ENCODE measurements around the gene MAPK4. TPM values are rescaled to one million over a fixed set of nuclear protein-coding genes. Genes with fewer than 3 reads are reported as not detected.
"Not testable (repeated sequence)": the region's sequence is repeated elsewhere in the genome, so short reads cannot be mapped to it uniquely, and the experiment has no call there.

Gene MAPK4
- total RNA-seq, 1 donor from 2014 or later: not detected

GRCh38 chr18:50706199-50706598, 146.3 kb downstream of the MAPK4 start:
- DNase-seq: no peak
- Mint-ChIP-seq H3K4me3 (no peak overlapping the region), H3K4me1 (no peaks in the 10 kb centered on the region), H3K27me3 (no peaks in the 10 kb centered on the region), H3K27ac (no peak overlapping the region), H3K36me3 (ENCODE audit: low read depth) (no peaks in the 10 kb centered on the region), H3K9me3 (no peaks in the 10 kb centered on the region)
- intact Hi-C loops (cut with micrococcal nuclease): no loop called here

GRCh38 chr18:50706651-50707050, 146.8 kb downstream of the MAPK4 start:
- no peak overlapping the region for H3K4me3 Mint-ChIP-seq
- H3K27me3 Mint-ChIP-seq: no peaks in the 10 kb centered on the region
- H3K27ac Mint-ChIP-seq: no peak overlapping the region
- no peaks in the 10 kb centered on the region for H3K36me3 Mint-ChIP-seq (ENCODE audit: low read depth)
- H3K4me1 Mint-ChIP-seq: no peaks in the 10 kb centered on the region
- DNase-seq: no peak
- intact Hi-C loops (cut with micrococcal nuclease): no loop called here
- no peaks in the 10 kb centered on the region for H3K9me3 Mint-ChIP-seq

- H3K4me1 Mint-ChIP-seq; H3K27me3 Mint-ChIP-seq; DNase-seq; H3K4me3 Mint-ChIP-seq; H3K36me3 Mint-ChIP-seq (ENCODE audit: low read depth); H3K9me3 Mint-ChIP-seq; intact Hi-C loops (cut with micrococcal nuclease); H3K27ac Mint-ChIP-seq: not testable (repeated sequence)
Measured at GRCh38 chr18:50707297-50707696, 147.4 kb downstream of the MAPK4 start.

GRCh38 chr18:50707855-50708469, 148.1 kb downstream of the MAPK4 start:
- Mint-ChIP-seq H3K27ac (no peak overlapping the region), H3K4me1 (no peaks in the 10 kb centered on the region), H3K4me3 (no peak overlapping the region), H3K36me3 (ENCODE audit: low read depth) (no peaks in the 10 kb centered on the region), H3K27me3 (no peaks in the 10 kb centered on the region), H3K9me3 (no peaks in the 10 kb centered on the region)
- no peak for DNase-seq
- intact Hi-C loops (cut with micrococcal nuclease): no loop called here

GRCh38 chr18:50709193-50709592, 149.3 kb downstream of the MAPK4 start:
- H3K9me3 Mint-ChIP-seq: no peaks in the 10 kb centered on the region
- no peaks in the 10 kb centered on the region for H3K27me3 Mint-ChIP-seq
- no peak for DNase-seq
- H3K36me3 Mint-ChIP-seq (ENCODE audit: low read depth): no peaks in the 10 kb centered on the region
- intact Hi-C loops (cut with micrococcal nuclease): no loop called here
- no peaks in the 10 kb centered on the region for H3K4me1 Mint-ChIP-seq
- H3K4me3 Mint-ChIP-seq: no peak overlapping the region
- H3K27ac Mint-ChIP-seq: no peak overlapping the region

- no peaks in the 10 kb centered on the region for H3K4me1 Mint-ChIP-seq
- no peak for DNase-seq
- no peak overlapping the region for H3K4me3 Mint-ChIP-seq
- H3K36me3 Mint-ChIP-seq (ENCODE audit: low read depth): no peaks in the 10 kb centered on the region
- no peaks in the 10 kb centered on the region for H3K27me3 Mint-ChIP-seq
- no peaks in the 10 kb centered on the region for H3K9me3 Mint-ChIP-seq
- intact Hi-C loops (cut with micrococcal nuclease): no loop called here
- no peak overlapping the region for H3K27ac Mint-ChIP-seq
Measured at GRCh38 chr18:50711386-50711785, 151.5 kb downstream of the MAPK4 start.

GRCh38 chr18:50715919-50716318, 156.0 kb downstream of the MAPK4 start:
- Mint-ChIP-seq H3K4me3 (no peak overlapping the region), H3K27ac (no peak overlapping the region), H3K27me3 (no peaks in the 10 kb centered on the region), H3K9me3 (no peaks in the 10 kb centered on the region), H3K4me1 (no peaks in the 10 kb centered on the region), H3K36me3 (ENCODE audit: low read depth) (no peaks in the 10 kb centered on the region)
- DNase-seq: no peak
- intact Hi-C loops (cut with micrococcal nuclease): no loop called here

- intact Hi-C loops (cut with micrococcal nuclease): no loop called here
- Mint-ChIP-seq H3K27me3 (no peaks in the 10 kb centered on the region), H3K27ac (no peak overlapping the region), H3K9me3 (no peaks in the 10 kb centered on the region), H3K4me3 (no peak overlapping the region), H3K36me3 (ENCODE audit: low read depth) (no peaks in the 10 kb centered on the region), H3K4me1 (no peaks in the 10 kb centered on the region)
- no peak for DNase-seq
Measured at GRCh38 chr18:50716902-50717301, 157.0 kb downstream of the MAPK4 start.

- no peak for DNase-seq
Measured at GRCh38 chr18:50717563-50717962, 157.7 kb downstream of the MAPK4 start.

GRCh38 chr18:50719471-50720324, 159.8 kb downstream of the MAPK4 start:
- H3K4me1 Mint-ChIP-seq: no peaks in the 10 kb centered on the region
- no peak overlapping the region for H3K27ac Mint-ChIP-seq
- intact Hi-C loops (cut with micrococcal nuclease): no loop called here
- H3K36me3 Mint-ChIP-seq (ENCODE audit: low read depth): no peaks in the 10 kb centered on the region
- no peaks in the 10 kb centered on the region for H3K9me3 Mint-ChIP-seq
- no peaks in the 10 kb centered on the region for H3K27me3 Mint-ChIP-seq
- H3K4me3 Mint-ChIP-seq: no peak overlapping the region
- no peak for DNase-seq

More at GRCh38 chr18:50717563-50717962, 157.7 kb downstream of the MAPK4 start:
- no peaks in the 10 kb centered on the region for H3K36me3 Mint-ChIP-seq (ENCODE audit: low read depth)
- H3K27me3 Mint-ChIP-seq: no peaks in the 10 kb centered on the region
- no peak overlapping the region for H3K27ac Mint-ChIP-seq
- H3K4me3 Mint-ChIP-seq: no peak overlapping the region
- intact Hi-C loops (cut with micrococcal nuclease): no loop called here
- H3K9me3 Mint-ChIP-seq: no peaks in the 10 kb centered on the region
- H3K4me1 Mint-ChIP-seq: no peaks in the 10 kb centered on the region

GRCh38 chr18:50720325-50720674, 160.4 kb downstream of the MAPK4 start:
- Mint-ChIP-seq H3K36me3 (ENCODE audit: low read depth) (no peaks in the 10 kb centered on the region), H3K4me1 (no peaks in the 10 kb centered on the region), H3K9me3 (no peaks in the 10 kb centered on the region), H3K4me3 (no peak overlapping the region), H3K27me3 (no peaks in the 10 kb centered on the region), H3K27ac (no peak overlapping the region)
- intact Hi-C loops (cut with micrococcal nuclease): no loop called here
- no peak for DNase-seq

- H3K9me3 Mint-ChIP-seq: no peaks in the 10 kb centered on the region
- H3K27ac Mint-ChIP-seq: no peak overlapping the region
Measured at GRCh38 chr18:50721006-50721405, 161.1 kb downstream of the MAPK4 start.

GRCh38 chr18:50721451-50722120, 161.7 kb downstream of the MAPK4 start:
- no peak for DNase-seq
- intact Hi-C loops (cut with micrococcal nuclease): no loop called here
- H3K27ac Mint-ChIP-seq: no peak overlapping the region
- no peaks in the 10 kb centered on the region for H3K4me1 Mint-ChIP-seq
- no peaks in the 10 kb centered on the region for H3K9me3 Mint-ChIP-seq
- no peaks in the 10 kb centered on the region for H3K27me3 Mint-ChIP-seq
- no peaks in the 10 kb centered on the region for H3K36me3 Mint-ChIP-seq (ENCODE audit: low read depth)
- no peak overlapping the region for H3K4me3 Mint-ChIP-seq

More at GRCh38 chr18:50721006-50721405, 161.1 kb downstream of the MAPK4 start:
- no peaks in the 10 kb centered on the region for H3K27me3 Mint-ChIP-seq
- intact Hi-C loops (cut with micrococcal nuclease): no loop called here
- no peak overlapping the region for H3K4me3 Mint-ChIP-seq
- DNase-seq: no peak
- no peaks in the 10 kb centered on the region for H3K4me1 Mint-ChIP-seq
- H3K36me3 Mint-ChIP-seq (ENCODE audit: low read depth): no peaks in the 10 kb centered on the region

GRCh38 chr18:50722311-50722710, 162.4 kb downstream of the MAPK4 start:
- intact Hi-C loops (cut with micrococcal nuclease): no loop called here
- H3K36me3 Mint-ChIP-seq (ENCODE audit: low read depth): no peaks in the 10 kb centered on the region
- no peaks in the 10 kb centered on the region for H3K9me3 Mint-ChIP-seq
- no peak overlapping the region for H3K4me3 Mint-ChIP-seq
- H3K4me1 Mint-ChIP-seq: no peaks in the 10 kb centered on the region
- DNase-seq: no peak
- no peak overlapping the region for H3K27ac Mint-ChIP-seq
- no peaks in the 10 kb centered on the region for H3K27me3 Mint-ChIP-seq
